ENCODE results near the gene KRTAP5-8.
"Not testable (repeated sequence)": the region's sequence is repeated elsewhere in the genome, so short reads cannot be mapped to it uniquely, and the experiment has no call there.

KRTAP5-8 gene

DNA sequence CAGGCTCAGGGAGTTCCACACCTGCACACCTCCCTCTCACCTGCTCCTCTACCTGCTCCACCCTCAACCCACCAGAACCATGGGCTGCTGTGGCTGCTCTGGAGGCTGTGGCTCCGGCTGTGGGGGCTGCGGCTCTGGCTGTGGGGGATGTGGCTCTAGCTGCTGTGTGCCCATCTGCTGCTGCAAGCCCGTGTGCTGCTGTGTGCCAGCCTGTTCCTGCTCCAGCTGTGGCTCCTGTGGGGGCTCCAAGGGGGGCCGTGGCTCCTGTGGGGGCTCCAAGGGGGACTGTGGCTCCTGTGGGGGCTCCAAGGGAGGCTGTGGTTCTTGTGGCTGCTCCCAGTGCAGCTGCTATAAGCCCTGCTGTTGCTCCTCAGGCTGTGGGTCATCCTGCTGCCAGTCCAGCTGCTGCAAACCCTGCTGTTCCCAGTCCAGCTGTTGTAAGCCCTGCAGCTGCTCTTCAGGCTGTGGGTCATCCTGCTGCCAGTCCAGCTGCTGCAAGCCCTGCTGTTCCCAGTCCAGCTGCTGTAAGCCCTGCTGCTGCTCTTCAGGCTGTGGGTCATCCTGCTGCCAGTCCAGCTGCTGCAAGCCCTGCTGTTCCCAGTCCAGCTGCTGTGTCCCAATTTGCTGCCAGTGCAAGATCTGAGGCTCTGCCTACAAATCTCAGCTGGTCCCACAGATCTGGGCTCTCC lies at the start of gene KRTAP5-8:
Gene KRTAP5-8, plus strand, starts transcription at position 49 of the 689 bp plus-strand sequence. Its CDS starts 31 bp downstream, at position 80.
- not testable (repeated sequence) for DNase-seq

- DNase-seq = peak; percentile 37
Observed at GRCh38 chr11:71488681-71489270, 49.0 kb upstream of the KRTAP5-8 start.

GRCh38 chr11:71489311-71490043 lies 48.3 kb upstream of the KRTAP5-8 start:
- DNase-seq = peak; percentile 37

DNA sequence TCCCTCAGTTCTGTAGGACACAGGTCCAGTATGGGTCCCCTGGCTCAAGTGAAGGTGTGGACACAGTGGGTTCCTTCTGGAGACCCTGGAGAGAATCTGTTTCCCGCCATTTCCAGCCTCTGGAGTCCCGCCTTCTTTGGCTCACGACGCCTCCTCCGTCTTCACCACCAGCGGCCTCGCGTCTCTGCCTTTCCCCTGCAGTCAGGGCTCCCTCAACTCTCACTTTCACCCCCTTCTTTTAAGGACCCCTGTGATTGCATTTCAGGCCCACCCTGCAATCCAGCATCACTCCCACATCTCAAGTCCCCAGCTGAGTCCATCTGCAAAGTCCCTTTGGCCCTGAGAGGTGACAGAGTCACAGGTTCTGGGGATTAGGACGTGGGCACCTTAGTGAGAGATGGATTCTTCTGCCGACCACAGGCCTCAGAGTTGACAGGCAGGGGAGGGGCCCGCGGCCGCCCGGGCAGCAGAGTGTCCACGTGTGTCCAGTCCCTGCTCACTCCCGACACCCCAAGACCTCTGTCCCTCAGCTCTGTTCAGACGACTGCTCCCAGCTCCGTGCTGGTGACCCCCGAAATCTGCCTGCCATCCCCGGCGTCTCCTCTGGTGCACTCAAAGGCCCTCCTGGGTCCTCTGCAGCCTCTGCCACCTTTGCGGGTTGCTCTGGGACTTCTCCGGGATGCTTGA lies 47.6 kb upstream of the KRTAP5-8 start:
- peak; percentile 21 for DNase-seq

DNA sequence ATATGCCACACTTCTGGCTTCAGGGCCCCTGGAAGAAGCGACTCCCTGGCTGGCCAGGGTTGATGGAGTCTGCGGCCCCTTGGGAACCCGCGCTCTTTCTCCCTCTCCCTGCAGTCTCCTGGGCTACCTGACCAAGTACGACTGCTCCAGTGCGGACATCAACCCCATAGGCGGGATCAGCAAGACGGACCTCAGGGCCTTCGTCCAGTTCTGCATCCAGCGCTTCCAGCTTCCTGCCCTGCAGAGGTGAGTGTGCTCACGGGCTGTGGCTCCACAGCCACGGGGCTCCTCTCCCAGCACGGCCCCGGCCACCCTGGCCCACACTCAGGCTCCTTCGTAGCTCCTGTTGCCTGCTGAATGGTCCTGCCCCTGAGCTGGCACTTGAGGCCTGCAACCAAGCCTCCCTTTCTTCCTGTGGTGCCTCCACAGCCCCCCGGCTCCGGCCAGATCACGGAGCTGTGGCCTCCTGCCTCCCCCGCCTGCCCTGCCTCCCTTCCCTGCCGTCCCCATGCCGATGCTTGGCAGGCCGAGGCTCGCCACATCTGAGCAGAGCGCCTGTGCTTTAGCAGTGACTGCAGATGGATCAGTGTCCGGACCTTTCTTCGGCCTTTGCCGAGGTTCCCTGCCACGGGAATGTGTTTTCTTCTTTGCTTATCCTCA lies 47.0 kb upstream of the KRTAP5-8 start:
- no peak for DNase-seq

DNA sequence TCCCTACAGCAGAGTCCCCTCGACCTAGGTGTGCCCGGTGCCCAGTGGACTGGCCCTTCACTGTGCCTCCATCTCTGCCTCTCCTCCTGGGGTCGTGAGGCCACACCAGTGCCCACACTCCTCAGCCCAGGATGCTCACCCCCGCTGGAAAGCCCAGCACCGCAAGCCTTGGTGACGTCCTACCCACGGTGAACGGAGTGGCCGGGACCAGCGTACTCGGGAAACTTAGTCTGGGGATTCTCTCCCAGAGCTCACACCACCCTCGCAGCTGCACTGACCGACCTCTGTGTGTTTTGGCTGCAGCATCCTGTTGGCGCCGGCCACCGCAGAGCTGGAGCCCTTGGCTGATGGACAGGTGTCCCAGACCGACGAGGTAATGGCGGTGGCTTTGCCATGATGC lies 46.3 kb upstream of the KRTAP5-8 start:
- no peak for DNase-seq

DNA sequence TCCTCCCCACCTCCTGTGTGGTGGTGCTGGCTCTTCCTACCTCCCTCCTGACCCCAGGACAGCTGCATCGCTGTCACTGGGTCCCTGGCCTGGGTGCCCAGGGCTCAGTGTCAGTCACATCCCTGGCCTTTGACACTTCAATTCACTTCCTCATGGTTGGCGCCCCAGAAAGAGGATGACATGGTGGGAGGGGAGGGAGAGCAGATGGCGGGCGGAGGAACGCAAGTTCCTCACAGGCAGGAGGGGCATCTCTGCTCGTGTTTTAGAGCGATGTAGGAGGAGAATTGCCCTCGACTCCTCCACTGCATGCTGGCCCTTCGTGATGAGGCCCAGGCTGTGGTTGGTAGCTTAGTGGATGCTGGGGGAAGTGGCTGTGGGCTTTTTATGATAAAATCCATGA lies 45.9 kb upstream of the KRTAP5-8 start:
- no peak for DNase-seq

DNA sequence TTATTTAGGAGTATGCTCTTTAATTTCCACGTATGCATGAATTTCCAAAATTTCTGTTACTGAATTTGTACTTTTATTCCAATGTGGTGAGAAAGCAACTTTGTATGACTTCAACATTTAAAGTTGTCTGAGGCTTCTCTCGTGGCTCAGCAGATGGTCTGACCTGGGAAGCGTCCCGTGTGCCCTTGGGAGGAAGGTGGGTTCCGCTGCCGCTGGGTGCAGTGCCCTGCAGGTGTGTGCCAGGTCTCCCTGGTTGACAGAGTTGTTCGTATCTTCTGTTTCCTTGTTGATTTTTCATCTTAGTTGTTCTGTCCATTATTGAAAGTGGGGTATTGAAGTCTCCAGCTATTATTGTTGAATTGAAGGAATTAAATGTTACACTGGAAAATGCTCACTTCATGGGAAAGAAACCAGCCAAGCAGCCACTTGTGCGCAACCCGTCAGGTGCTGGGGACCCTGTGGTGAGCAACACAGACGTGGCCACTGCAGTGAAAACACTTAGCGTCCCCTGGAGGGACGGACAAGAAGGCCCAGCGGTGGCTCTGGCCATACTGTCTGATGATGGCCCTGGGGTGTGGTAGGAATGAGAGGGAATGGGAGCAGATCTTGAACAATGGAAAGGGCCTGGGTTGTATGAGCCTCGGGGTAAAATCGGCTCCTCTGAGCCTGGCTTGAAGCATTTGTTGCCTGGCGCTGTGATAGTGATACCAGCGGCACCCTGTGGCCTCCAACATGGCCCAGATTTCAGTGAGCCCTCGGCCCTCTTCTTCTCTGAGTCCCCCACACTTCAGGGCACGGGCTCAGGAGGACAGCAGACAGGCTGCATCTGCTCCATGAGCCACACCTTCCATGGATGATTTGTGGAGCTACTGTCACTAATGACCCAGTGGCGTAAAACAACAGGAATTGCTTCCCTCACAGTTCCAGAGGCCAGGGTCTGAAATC lies 42.3 kb upstream of the KRTAP5-8 start:
- no peak for DNase-seq

GRCh38 chr11:71496421-71496820 lies 41.4 kb upstream of the KRTAP5-8 start:
- no peak for DNase-seq

- DNase-seq = no peak
Observed at GRCh38 chr11:71498091-71498490, 39.7 kb upstream of the KRTAP5-8 start.

DNA sequence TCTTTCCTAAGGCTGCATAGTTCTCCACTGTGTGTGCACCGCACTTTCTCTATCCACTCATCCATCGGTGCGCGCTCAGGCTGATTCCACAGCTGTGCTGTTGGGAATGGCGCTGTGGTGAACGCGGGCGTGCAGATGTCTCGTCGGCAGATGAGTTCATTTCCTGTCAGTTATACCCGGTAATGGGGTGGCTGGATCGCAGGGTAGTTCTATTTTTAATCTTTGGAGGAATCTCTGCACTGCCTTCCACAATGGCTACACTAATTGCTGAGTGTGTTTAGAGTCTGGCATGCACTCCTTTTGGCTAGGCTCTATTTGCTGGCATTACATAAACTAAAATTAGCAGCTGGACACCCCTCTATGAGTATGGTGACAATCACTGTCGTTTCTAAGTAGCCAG lies 38.7 kb upstream of the KRTAP5-8 start:
- no peak for DNase-seq

- no peak for DNase-seq
Observed at GRCh38 chr11:71499546-71499945, 38.3 kb upstream of the KRTAP5-8 start.

GRCh38 chr11:71500601-71501021 lies 37.2 kb upstream of the KRTAP5-8 start:
- peak; percentile 33 for DNase-seq

GRCh38 chr11:71501071-71501985 lies 36.5 kb upstream of the KRTAP5-8 start:
- peak; percentile 31 for DNase-seq

- DNase-seq = no peak
Observed at GRCh38 chr11:71502026-71502425, 35.8 kb upstream of the KRTAP5-8 start.

- DNase-seq = peak; percentile 29
Observed at GRCh38 chr11:71502871-71503435, 34.9 kb upstream of the KRTAP5-8 start.

DNA sequence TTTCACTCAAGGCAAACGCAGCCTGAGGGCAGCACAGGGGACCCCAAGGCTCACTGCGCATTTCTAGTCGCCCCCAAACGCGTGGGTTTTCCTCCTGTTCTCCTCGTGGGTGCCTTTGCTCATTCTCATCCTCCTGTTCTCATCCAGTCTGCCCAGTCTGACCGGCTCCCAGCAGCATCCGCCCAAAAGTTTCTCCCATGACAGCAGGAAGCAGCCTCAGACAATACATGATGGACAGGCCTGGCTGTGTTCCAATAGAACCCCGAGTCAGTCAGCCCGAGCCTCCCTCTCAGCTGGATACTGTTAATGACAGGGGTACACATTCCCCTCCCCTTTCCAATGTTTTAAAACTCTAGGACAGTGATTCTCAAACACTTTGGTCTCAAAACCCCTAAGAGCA lies 33.3 kb upstream of the KRTAP5-8 start:
- DNase-seq = no peak

DNA sequence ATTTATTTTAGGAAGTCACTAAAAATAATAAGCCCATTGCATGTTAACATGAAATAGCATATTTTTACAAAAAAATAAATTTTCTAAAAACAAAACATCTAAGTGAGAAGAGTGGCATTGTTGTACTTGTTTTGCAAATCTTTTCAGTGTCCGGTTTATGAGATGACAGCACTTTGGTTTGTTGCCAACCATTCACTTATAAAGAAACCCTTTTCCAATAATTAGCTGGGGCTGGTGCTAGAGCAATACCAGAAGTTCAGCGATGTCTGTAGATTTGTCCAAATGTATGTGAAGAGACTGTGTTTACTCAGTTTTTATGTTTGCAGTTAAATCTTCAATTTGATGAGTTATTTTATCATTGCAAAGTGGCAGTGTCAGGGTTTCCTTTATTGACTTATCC lies 32.8 kb upstream of the KRTAP5-8 start:
- DNase-seq = no peak

GRCh38 chr11:71505781-71506180 lies 32.0 kb upstream of the KRTAP5-8 start:
- DNase-seq = no peak

DNA sequence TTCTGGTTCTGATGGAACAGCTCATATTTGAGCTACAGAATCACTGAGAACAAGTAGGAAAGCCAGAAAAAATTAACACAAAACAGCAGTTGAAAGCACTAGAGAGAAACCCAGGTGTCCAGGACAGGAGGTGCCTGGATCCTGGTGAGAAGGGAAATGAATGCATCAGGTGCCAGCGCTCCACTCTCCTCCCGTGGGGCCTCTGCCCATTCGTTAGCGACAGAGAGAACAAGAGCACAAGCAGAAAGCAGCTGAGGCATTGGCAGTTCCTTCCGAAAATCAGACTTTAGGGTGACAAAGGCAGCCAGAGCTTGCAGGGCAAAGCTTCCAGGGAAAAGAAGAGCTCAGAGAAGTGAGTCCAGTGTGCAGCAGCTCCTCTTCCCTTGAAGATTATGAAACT lies 30.7 kb upstream of the KRTAP5-8 start:
- DNase-seq = no peak
